ENCODE measurements around the gene ARHGEF12.

GRCh38 chr11:120532082-120532831 is 196.0 kb downstream of the ARHGEF12 start:
- TF ChIP-seq, protein P1, sequence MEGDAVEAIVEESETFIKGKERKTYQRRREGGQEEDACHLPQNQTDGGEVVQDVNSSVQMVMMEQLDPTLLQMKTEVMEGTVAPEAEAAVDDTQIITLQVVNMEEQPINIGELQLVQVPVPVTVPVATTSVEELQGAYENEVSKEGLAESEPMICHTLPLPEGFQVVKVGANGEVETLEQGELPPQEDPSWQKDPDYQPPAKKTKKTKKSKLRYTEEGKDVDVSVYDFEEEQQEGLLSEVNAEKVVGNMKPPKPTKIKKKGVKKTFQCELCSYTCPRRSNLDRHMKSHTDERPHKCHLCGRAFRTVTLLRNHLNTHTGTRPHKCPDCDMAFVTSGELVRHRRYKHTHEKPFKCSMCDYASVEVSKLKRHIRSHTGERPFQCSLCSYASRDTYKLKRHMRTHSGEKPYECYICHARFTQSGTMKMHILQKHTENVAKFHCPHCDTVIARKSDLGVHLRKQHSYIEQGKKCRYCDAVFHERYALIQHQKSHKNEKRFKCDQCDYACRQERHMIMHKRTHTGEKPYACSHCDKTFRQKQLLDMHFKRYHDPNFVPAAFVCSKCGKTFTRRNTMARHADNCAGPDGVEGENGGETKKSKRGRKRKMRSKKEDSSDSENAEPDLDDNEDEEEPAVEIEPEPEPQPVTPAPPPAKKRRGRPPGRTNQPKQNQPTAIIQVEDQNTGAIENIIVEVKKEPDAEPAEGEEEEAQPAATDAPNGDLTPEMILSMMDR (IDR thresholded peaks at IDR 0.05) = no peak
- no peak for TF ChIP-seq POLR2A (IDR thresholded peaks at IDR 0.05)

All from uterus (tissue), 2 donors.